Suprapubic skin (tissue), 4 donors: ENCODE measurements around the gene ZNF521. TPM values are rescaled to one million over a fixed set of nuclear protein-coding genes. Genes with fewer than 3 reads are reported as not detected.

Experiments used
- DNase-seq, 2 donors: peaks; one replicate each; pipeline ENCODE4 v3.0.0-alpha.2; 2019; ENCODE audit warnings: low spot score in 2 of 2
- H3K27ac ChIP-seq: fragments of 200-600 bp; sonication (generic); one replicate; pipeline ENCODE4 v1.5.1; 2019
- H3K27me3 ChIP-seq: fragments of 200-600 bp; sonication (generic); one replicate; pipeline ENCODE4 v1.5.1; 2019
- H3K36me3 ChIP-seq: fragments of 200-600 bp; sonication (generic); one replicate; pipeline ENCODE4 v1.5.1; 2019
- H3K4me1 ChIP-seq: fragments of 200-600 bp; sonication (generic); one replicate; pipeline ENCODE4 v1.5.1; 2019
- H3K4me3 ChIP-seq: fragments of 200-600 bp; sonication (generic); one replicate; pipeline ENCODE4 v1.5.1; 2019; ENCODE audit warnings: mild to moderate bottlenecking
- H3K9me3 ChIP-seq: fragments of 200-600 bp; sonication (generic); one replicate; pipeline ENCODE4 v1.5.1; 2019
- EP300 ChIP-seq: sonication (generic); formaldehyde crosslinking; IDR thresholded peaks from one replicate; pipeline ENCODE4 v1.6.1; 2017; ENCODE audit warnings: antibody characterized with exemption
- POLR2A ChIP-seq, 2 donors: fragments of 450-650 bp; IDR thresholded peaks; one replicate each; pipeline ENCODE4 v1.6.1; 2017; ENCODE audit warnings: antibody characterized with exemption in 2 of 2, mild to moderate bottlenecking in 2 of 2, moderate library complexity in 2 of 2
- POLR2AphosphoS5 ChIP-seq, 3 donors: sonication (generic); formaldehyde crosslinking; IDR thresholded peaks; one replicate each; pipeline ENCODE4 v1.6.1; 2017; ENCODE audit warnings: antibody characterized with exemption in 3 of 3
- WGBS: methylation state at CpG from one replicate; pipeline ENCODE4 v1.1.5; 2018; 5-methylcytosine and 5-hydroxymethylcytosine counted together
- total RNA-seq, 4 donors: library from RNA; depleted of rRNA; stranded (reverse); fragments of >200 nt; gene quantifications; one replicate each; pipeline ENCODE4 v1.1.0, GENCODE V29; 2016
- TF ChIP-seq, protein P1 (sequence below), 2 donors: fragments of 200-600 bp in 1 of 2; fragments of 450-650 bp in 1 of 2; sonication (generic) in 1 of 2; IDR thresholded peaks; one replicate each; pipeline ENCODE4 v1.5.1; 2016 to 2019; ENCODE audit warnings: antibody characterized with exemption in 2 of 2, mild to moderate bottlenecking in 1 of 2, moderate library complexity in 1 of 2

ZNF521 gene
- total RNA-seq, 4 donors from 2014 or later, result 6.4 to 13.2 (median 10.1) TPM

- Histone ChIP-seq H3K27ac (no peak overlapping the region), H3K27me3 (no peaks in the 10 kb centered on the region), H3K36me3 (no peaks in the 10 kb centered on the region), H3K4me1 (no peaks in the 10 kb centered on the region), H3K9me3 (no peaks in the 10 kb centered on the region), H3K4me3 (no peak overlapping the region)
- DNase-seq, result no peak
- 79% methylated on average over 2 of the region's 2 CpGs for WGBS
- TF ChIP-seq, protein P1, sequence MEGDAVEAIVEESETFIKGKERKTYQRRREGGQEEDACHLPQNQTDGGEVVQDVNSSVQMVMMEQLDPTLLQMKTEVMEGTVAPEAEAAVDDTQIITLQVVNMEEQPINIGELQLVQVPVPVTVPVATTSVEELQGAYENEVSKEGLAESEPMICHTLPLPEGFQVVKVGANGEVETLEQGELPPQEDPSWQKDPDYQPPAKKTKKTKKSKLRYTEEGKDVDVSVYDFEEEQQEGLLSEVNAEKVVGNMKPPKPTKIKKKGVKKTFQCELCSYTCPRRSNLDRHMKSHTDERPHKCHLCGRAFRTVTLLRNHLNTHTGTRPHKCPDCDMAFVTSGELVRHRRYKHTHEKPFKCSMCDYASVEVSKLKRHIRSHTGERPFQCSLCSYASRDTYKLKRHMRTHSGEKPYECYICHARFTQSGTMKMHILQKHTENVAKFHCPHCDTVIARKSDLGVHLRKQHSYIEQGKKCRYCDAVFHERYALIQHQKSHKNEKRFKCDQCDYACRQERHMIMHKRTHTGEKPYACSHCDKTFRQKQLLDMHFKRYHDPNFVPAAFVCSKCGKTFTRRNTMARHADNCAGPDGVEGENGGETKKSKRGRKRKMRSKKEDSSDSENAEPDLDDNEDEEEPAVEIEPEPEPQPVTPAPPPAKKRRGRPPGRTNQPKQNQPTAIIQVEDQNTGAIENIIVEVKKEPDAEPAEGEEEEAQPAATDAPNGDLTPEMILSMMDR (IDR thresholded peaks at IDR 0.05), result no peak
- TF ChIP-seq POLR2A (IDR thresholded peaks at IDR 0.05), result no peak
- no peak for TF ChIP-seq EP300
- no peak for TF ChIP-seq POLR2AphosphoS5 (IDR thresholded peaks at IDR 0.05)
Measured at GRCh38 chr18:25145731-25146511, 206.0 kb downstream of the ZNF521 start.

- no peak overlapping the region for H3K4me3 ChIP-seq
- DNase-seq, result no peak
- TF ChIP-seq EP300 (no peak), POLR2AphosphoS5 (IDR thresholded peaks at IDR 0.05) (no peak), POLR2A (IDR thresholded peaks at IDR 0.05) (no peak)
- TF ChIP-seq, protein P1 (IDR thresholded peaks at IDR 0.05), result no peak
- no peaks in the 10 kb centered on the region for H3K9me3 ChIP-seq
- no peaks in the 10 kb centered on the region for H3K27me3 ChIP-seq
- no peaks in the 10 kb centered on the region for H3K36me3 ChIP-seq
- 42% methylated on average over 2 of the region's 2 CpGs for WGBS
- no peaks in the 10 kb centered on the region for H3K4me1 ChIP-seq
- no peak overlapping the region for H3K27ac ChIP-seq
Measured at GRCh38 chr18:25144820-25145219, 207.1 kb downstream of the ZNF521 start.

GRCh38 chr18:25141886-25142285, 210.1 kb downstream of the ZNF521 start:
- Histone ChIP-seq H3K27me3 (no peaks in the 10 kb centered on the region), H3K27ac (no peak overlapping the region), H3K9me3 (no peaks in the 10 kb centered on the region), H3K36me3 (no peaks in the 10 kb centered on the region), H3K4me3 (no peak overlapping the region), H3K4me1 (no peaks in the 10 kb centered on the region)
- no peak for DNase-seq
- no peak for TF ChIP-seq POLR2AphosphoS5 (IDR thresholded peaks at IDR 0.05)
- TF ChIP-seq, protein P1 (IDR thresholded peaks at IDR 0.05), result no peak
- no peak for TF ChIP-seq POLR2A (IDR thresholded peaks at IDR 0.05)
- no peak for TF ChIP-seq EP300
- WGBS, result 79% methylated on average over 3 of the region's 3 CpGs

- Histone ChIP-seq H3K4me3 (no peak overlapping the region), H3K27ac (peak overlapping the region; percentile 41), H3K4me1 (no peaks in the 10 kb centered on the region), H3K36me3 (no peaks in the 10 kb centered on the region), H3K27me3 (no peaks in the 10 kb centered on the region), H3K9me3 (no peaks in the 10 kb centered on the region)
- WGBS, result 56% methylated on average over 3 of the region's 3 CpGs
- no peak for DNase-seq
- no peak for TF ChIP-seq EP300
- no peak for TF ChIP-seq POLR2A (IDR thresholded peaks at IDR 0.05)
- TF ChIP-seq, protein P1 (IDR thresholded peaks at IDR 0.05), result no peak
- no peak for TF ChIP-seq POLR2AphosphoS5 (IDR thresholded peaks at IDR 0.05)
Measured at GRCh38 chr18:25141399-25141798, 210.6 kb downstream of the ZNF521 start.

- Histone ChIP-seq H3K27me3 (no peaks in the 10 kb centered on the region), H3K9me3 (no peaks in the 10 kb centered on the region), H3K4me1 (no peaks in the 10 kb centered on the region), H3K4me3 (no peak overlapping the region), H3K27ac (peak overlapping the region; percentile 45), H3K36me3 (no peaks in the 10 kb centered on the region)
- WGBS, result 64% methylated on average over 4 of the region's 4 CpGs
- no peak for DNase-seq
- TF ChIP-seq, protein P1 (IDR thresholded peaks at IDR 0.05), result no peak
- no peak for TF ChIP-seq EP300
- no peak for TF ChIP-seq POLR2AphosphoS5 (IDR thresholded peaks at IDR 0.05)
- TF ChIP-seq POLR2A (IDR thresholded peaks at IDR 0.05), result no peak
Measured at GRCh38 chr18:25140962-25141308, 211.0 kb downstream of the ZNF521 start.
